Gastroesophageal sphincter (tissue), 3 donors: Measurements from ENCODE around the gene TRDN.

Experiments used
- EP300 ChIP-seq: sonication (generic); formaldehyde crosslinking; IDR thresholded peaks from one replicate; pipeline ENCODE4 v1.6.1; 2017; ENCODE audit warnings: antibody characterized with exemption, mild to moderate bottlenecking
- POLR2AphosphoS5 ChIP-seq: sonication (generic); formaldehyde crosslinking; IDR thresholded peaks from one replicate; pipeline ENCODE4 v1.6.1; 2017; ENCODE audit warnings: antibody characterized with exemption
- TF ChIP-seq, protein P1 (sequence below), 4 experiments: fragments of 200-600 bp in 2 of 4; fragments of 450-650 bp in 2 of 4; sonication (generic) in 1 of 4; IDR thresholded peaks; one replicate each; pipeline ENCODE4 v1.5.1; 2017 to 2019; ENCODE audit warnings: antibody characterized with exemption in 4 of 4, mild to moderate bottlenecking in 2 of 4, moderate library complexity in 2 of 4

DNA sequence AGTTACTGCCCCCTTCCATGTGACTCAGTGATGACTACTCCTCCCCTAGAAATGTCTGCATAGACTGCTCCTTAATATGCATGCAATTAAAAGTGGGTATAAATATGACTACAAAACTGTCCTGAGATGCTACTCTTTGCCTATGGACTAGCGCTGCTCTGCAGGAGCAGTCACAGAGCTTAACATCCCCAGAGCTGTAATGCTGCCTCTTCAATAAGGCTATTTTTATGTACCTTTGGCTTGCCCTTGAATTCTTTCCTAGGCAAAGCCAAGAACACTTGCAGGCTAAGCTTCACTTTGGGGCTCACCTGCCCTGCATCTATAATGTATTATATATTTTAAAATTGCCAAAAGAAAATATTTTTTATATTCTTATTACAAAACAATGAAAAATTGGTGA is 341.6 kb downstream of the TRDN start:
- TF ChIP-seq EP300 (no peak), POLR2AphosphoS5 (no peak)
- TF ChIP-seq, protein P1, sequence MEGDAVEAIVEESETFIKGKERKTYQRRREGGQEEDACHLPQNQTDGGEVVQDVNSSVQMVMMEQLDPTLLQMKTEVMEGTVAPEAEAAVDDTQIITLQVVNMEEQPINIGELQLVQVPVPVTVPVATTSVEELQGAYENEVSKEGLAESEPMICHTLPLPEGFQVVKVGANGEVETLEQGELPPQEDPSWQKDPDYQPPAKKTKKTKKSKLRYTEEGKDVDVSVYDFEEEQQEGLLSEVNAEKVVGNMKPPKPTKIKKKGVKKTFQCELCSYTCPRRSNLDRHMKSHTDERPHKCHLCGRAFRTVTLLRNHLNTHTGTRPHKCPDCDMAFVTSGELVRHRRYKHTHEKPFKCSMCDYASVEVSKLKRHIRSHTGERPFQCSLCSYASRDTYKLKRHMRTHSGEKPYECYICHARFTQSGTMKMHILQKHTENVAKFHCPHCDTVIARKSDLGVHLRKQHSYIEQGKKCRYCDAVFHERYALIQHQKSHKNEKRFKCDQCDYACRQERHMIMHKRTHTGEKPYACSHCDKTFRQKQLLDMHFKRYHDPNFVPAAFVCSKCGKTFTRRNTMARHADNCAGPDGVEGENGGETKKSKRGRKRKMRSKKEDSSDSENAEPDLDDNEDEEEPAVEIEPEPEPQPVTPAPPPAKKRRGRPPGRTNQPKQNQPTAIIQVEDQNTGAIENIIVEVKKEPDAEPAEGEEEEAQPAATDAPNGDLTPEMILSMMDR (IDR thresholded peaks at IDR 0.05): no peak
